ENCODE data around the gene PWP2. TPM values are rescaled to one million over a fixed set of nuclear protein-coding genes. Genes with fewer than 3 reads are reported as not detected.
A peak's percentile ranks its signal among the peaks of the same experiment; 100 is the strongest.
"Not testable (repeated sequence)": the region's sequence is repeated elsewhere in the genome, so short reads cannot be mapped to it uniquely, and the experiment has no call there.

The PWP2 gene
- 10.0 and 16.5 TPM in 2 replicates for total RNA-seq

GRCh38 chr21:44107026-44107501, at the start of gene PWP2:
PWP2 (plus strand) TSS chr21:44107399; CDS start chr21:44107417, 18 bp downstream.
- DNase-seq: peak; percentile 85
- H3K9me3 Mint-ChIP-seq; intact Hi-C loops (cut with micrococcal nuclease); H3K27me3 Mint-ChIP-seq; H3K36me3 Mint-ChIP-seq (ENCODE audit: low read depth); H3K4me1 Mint-ChIP-seq; H3K27ac Mint-ChIP-seq: not testable (repeated sequence)
- H3K4me3 Mint-ChIP-seq: peak within 1 kb of the TSS; percentile 44

GRCh38 chr21:44057960-44058651, 49.1 kb upstream of the PWP2 start:
- H3K4me1 Mint-ChIP-seq: peaks cover 31% of the 10 kb centered on the region
- intact Hi-C loops (cut with micrococcal nuclease): loop anchor here (2.0 kb wide), 1 partner anchor 45 kb away; the partner anchor contains the start of gene TRAPPC10
- DNase-seq: peak; percentile 65
- H3K27me3 Mint-ChIP-seq: no peaks in the 10 kb centered on the region
- no peaks in the 10 kb centered on the region for H3K9me3 Mint-ChIP-seq
- H3K36me3 Mint-ChIP-seq (ENCODE audit: low read depth): peaks cover 43% of the 10 kb centered on the region
- peak overlapping the region; percentile 89 for H3K27ac Mint-ChIP-seq
- peak overlapping the region; percentile 62 for H3K4me3 Mint-ChIP-seq

DNA sequence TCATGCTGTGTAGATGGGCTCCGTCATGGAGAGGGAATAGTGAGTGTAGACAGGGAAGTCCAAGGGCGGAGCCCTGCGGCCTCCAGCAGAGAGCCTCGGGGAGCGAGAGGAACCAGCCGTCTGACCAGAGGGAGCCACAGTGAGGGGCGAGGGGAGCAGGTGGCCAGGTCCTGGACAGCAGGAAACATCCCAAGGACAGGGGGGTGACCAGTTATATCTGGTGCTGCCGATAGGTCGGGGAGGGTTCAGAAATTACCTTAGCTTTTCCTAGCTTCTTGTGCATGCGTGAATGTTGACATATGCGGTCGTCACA, 48.6 kb upstream of the PWP2 start:
- intact Hi-C loops (cut with micrococcal nuclease): loop anchor here (2.0 kb wide), 1 partner anchor 46 kb away; the partner anchor contains the start of gene TRAPPC10
- peak overlapping the region; percentile 89 for H3K27ac Mint-ChIP-seq
- no peaks in the 10 kb centered on the region for H3K27me3 Mint-ChIP-seq
- no peak for DNase-seq
- H3K4me1 Mint-ChIP-seq: peaks cover 32% of the 10 kb centered on the region
- no peaks in the 10 kb centered on the region for H3K9me3 Mint-ChIP-seq
- H3K36me3 Mint-ChIP-seq (ENCODE audit: low read depth): peaks cover 42% of the 10 kb centered on the region
- H3K4me3 Mint-ChIP-seq: peak overlapping the region; percentile 62

DNA sequence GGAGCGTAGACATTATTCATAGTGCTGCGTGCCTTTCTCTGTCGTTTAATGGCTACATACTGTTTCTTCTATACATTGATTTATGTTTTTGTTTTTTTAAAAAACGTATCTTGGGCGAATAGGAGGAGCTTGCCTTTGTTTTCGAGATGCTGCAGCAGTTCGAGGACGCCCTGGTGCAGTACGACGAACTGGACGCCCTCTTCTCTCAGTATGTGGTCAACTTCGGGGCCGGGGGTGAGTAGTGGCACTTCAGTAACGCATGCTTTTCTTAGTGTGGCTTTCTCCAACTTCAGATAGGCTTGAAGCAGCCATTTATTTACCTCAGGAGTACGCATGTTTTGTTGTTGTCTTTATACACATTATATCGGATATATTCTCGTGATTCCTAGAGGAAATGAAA, 48.2 kb upstream of the PWP2 start:
- Mint-ChIP-seq H3K9me3 (no peaks in the 10 kb centered on the region), H3K27me3 (no peaks in the 10 kb centered on the region), H3K4me3 (no peak overlapping the region), H3K27ac (no peak overlapping the region), H3K4me1 (peaks cover 32% of the 10 kb centered on the region), H3K36me3 (ENCODE audit: low read depth) (peaks cover 41% of the 10 kb centered on the region)
- DNase-seq: no peak
- intact Hi-C loops (cut with micrococcal nuclease): loop anchor here (2.0 kb wide), 1 partner anchor 46 kb away; the partner anchor contains the start of gene TRAPPC10

DNA sequence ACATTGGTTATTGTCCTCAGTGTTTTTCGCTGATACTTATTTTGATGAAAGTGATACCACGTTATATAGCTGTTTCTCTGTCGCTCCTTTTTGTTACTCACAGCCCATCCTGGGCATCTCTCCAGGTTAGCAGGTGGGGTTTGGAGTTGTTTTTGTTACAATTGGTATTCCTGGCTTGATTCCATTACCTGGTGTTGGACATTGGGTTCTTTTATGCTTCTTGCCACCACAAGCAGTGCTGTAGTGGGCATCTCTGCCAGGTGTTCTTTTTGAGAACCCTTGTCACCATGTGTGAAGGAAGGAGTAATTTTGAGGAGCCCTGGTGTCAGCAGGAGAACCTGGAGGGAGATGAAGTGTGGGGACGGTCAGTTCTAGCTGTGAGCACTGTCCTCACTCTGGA, 47.5 kb upstream of the PWP2 start:
- Mint-ChIP-seq H3K36me3 (ENCODE audit: low read depth) (peaks cover 42% of the 10 kb centered on the region), H3K27me3 (no peaks in the 10 kb centered on the region), H3K9me3 (no peaks in the 10 kb centered on the region), H3K4me3 (no peak overlapping the region), H3K27ac (peak overlapping the region; percentile 0), H3K4me1 (peaks cover 32% of the 10 kb centered on the region)
- no peak for DNase-seq
- intact Hi-C loops (cut with micrococcal nuclease): loop anchor here (2.0 kb wide), 1 partner anchor 47 kb away; the partner anchor contains the start of gene TRAPPC10

DNA sequence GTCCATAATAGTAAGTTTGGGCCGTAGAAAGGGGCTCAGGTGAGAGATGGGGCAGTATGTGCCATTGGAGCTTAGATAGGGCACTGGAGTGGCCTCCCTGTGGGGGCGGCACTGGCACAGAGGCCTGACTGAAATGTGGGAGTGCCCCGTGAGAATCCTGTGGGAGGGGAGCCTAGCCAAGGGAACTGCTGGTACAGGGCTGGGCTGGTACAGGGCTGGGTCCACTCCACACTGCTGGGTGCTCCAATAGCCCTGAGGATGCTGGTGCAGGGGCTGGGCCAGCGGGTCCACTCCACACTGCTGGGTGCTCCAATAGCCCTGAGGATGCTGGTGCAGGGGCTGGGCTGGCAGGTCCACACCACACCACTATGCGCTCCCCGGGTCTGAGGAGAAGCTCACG, 44.8 kb upstream of the PWP2 start:
- Mint-ChIP-seq H3K4me3 (no peak overlapping the region), H3K27me3 (no peaks in the 10 kb centered on the region), H3K27ac (peak overlapping the region; percentile 30), H3K9me3 (no peaks in the 10 kb centered on the region), H3K36me3 (ENCODE audit: low read depth) (peaks cover 44% of the 10 kb centered on the region), H3K4me1 (peaks cover 44% of the 10 kb centered on the region)
- intact Hi-C loops (cut with micrococcal nuclease): no loop called here
- no peak for DNase-seq

DNA sequence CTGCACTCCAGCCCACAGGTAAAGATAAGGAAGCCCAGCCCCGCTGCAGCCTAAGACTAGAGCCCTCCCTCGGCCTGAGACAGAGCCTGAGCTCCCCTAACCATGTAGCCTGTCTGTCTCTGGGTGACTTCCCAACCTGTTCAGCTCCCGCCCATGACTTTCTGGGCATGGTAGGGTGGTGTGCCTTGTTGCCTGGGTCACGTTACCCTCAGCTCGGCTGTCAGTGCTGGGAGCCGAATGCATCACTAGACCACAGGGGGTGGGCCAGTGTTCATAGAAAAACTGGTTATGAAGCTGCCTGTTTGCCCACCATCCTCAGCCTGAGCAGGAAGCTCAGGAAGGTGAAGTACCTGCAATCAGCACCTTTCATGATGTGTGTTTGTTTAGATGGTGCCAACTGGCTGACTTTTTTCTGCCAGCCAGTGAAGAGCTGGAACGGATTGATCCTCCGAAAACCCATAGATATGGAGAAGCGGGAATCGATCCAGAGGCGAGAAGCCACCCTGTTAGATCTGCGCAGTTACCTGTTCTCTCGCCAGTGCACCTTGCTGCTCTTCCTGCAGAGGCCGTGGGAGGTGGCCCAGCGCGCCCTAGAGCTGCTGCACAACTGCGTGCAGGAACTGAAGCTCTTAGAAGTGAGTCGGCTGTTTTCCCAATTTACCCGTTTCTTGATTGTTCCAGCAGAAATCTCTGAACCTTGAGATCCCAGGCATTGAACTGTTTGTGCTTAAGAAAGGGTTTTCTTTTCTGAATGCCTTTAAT, 43.9 kb upstream of the PWP2 start:
- DNase-seq: no peak
- H3K27ac Mint-ChIP-seq: peak overlapping the region; percentile 31
- H3K4me1 Mint-ChIP-seq: peaks cover 40% of the 10 kb centered on the region

DNA sequence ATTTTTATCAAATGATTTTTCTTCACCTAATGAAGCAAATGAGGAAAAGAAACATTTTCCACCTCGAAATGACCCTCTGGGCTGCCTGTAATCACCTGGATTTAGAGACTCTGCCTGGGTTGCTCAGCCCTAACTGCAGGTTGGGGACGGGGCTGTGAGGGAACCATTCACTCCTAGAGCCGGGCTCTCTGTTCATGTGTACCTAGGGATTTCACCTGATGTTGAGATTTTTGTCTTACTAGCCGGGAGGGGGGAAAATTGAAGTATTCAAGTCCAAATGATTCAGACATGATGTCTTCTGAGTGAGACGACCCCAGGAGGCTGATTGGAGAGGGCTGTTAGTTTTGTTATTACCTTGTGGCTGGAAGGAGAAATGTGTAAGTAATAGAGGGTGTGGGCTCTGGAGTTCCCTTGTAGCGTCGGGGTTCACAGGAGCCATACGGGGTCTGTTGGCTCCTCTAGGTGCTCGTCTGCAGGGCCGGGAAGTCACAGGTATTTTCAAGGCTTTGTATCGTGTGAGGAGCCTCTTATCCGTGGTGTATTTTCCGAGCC, 42.3 kb upstream of the PWP2 start:
- DNase-seq: no peak
- no peaks in the 10 kb centered on the region for H3K9me3 Mint-ChIP-seq
- intact Hi-C loops (cut with micrococcal nuclease): no loop called here
- peaks cover 38% of the 10 kb centered on the region for H3K4me1 Mint-ChIP-seq
- peaks cover 47% of the 10 kb centered on the region for H3K36me3 Mint-ChIP-seq (ENCODE audit: low read depth)
- H3K27me3 Mint-ChIP-seq: no peaks in the 10 kb centered on the region
- peak overlapping the region; percentile 95 for H3K27ac Mint-ChIP-seq
- peak overlapping the region; percentile 73 for H3K4me3 Mint-ChIP-seq

More for the DNA sequence above, 43.9 kb upstream of the PWP2 start:
- H3K36me3 Mint-ChIP-seq (ENCODE audit: low read depth): peaks cover 47% of the 10 kb centered on the region
- intact Hi-C loops (cut with micrococcal nuclease): no loop called here
- no peaks in the 10 kb centered on the region for H3K9me3 Mint-ChIP-seq
- H3K27me3 Mint-ChIP-seq: no peaks in the 10 kb centered on the region
- no peak overlapping the region for H3K4me3 Mint-ChIP-seq

GRCh38 chr21:44065428-44065827, 41.8 kb upstream of the PWP2 start:
- H3K4me3 Mint-ChIP-seq: peak overlapping the region; percentile 73
- no peaks in the 10 kb centered on the region for H3K27me3 Mint-ChIP-seq
- DNase-seq: peak; percentile 93
- no peaks in the 10 kb centered on the region for H3K9me3 Mint-ChIP-seq
- intact Hi-C loops (cut with micrococcal nuclease): no loop called here
- peak overlapping the region; percentile 95 for H3K27ac Mint-ChIP-seq
- H3K36me3 Mint-ChIP-seq (ENCODE audit: low read depth): peaks cover 49% of the 10 kb centered on the region
- H3K4me1 Mint-ChIP-seq: peaks cover 38% of the 10 kb centered on the region

GRCh38 chr21:44066116-44066515, 41.1 kb upstream of the PWP2 start:
- Mint-ChIP-seq H3K27ac (peak overlapping the region; percentile 95), H3K36me3 (ENCODE audit: low read depth) (peaks cover 49% of the 10 kb centered on the region), H3K4me3 (peak overlapping the region; percentile 73), H3K27me3 (no peaks in the 10 kb centered on the region), H3K4me1 (peaks cover 38% of the 10 kb centered on the region), H3K9me3 (no peaks in the 10 kb centered on the region)
- DNase-seq: no peak
- intact Hi-C loops (cut with micrococcal nuclease): no loop called here

- peaks cover 53% of the 10 kb centered on the region for H3K36me3 Mint-ChIP-seq (ENCODE audit: low read depth)
- DNase-seq: no peak
- H3K27me3 Mint-ChIP-seq: no peaks in the 10 kb centered on the region
- no peaks in the 10 kb centered on the region for H3K9me3 Mint-ChIP-seq
- intact Hi-C loops (cut with micrococcal nuclease): no loop called here
- no peak overlapping the region for H3K4me3 Mint-ChIP-seq
- H3K27ac Mint-ChIP-seq: peak overlapping the region; percentile 6
- H3K4me1 Mint-ChIP-seq: peaks cover 38% of the 10 kb centered on the region
Observed at GRCh38 chr21:44067011-44067839, 40.0 kb upstream of the PWP2 start.

- Mint-ChIP-seq H3K9me3 (no peaks in the 10 kb centered on the region), H3K4me1 (peaks cover 28% of the 10 kb centered on the region), H3K27ac (no peak overlapping the region), H3K27me3 (no peaks in the 10 kb centered on the region), H3K4me3 (no peak overlapping the region), H3K36me3 (ENCODE audit: low read depth) (peaks cover 61% of the 10 kb centered on the region)
- intact Hi-C loops (cut with micrococcal nuclease): no loop called here
- no peak for DNase-seq
Observed at GRCh38 chr21:44070391-44070790, 36.8 kb upstream of the PWP2 start.

GRCh38 chr21:44071359-44072104, 35.7 kb upstream of the PWP2 start:
- intact Hi-C loops (cut with micrococcal nuclease): no loop called here
- H3K9me3 Mint-ChIP-seq: no peaks in the 10 kb centered on the region
- peaks cover 21% of the 10 kb centered on the region for H3K4me1 Mint-ChIP-seq
- no peak overlapping the region for H3K27ac Mint-ChIP-seq
- H3K36me3 Mint-ChIP-seq (ENCODE audit: low read depth): peaks cover 59% of the 10 kb centered on the region
- no peaks in the 10 kb centered on the region for H3K27me3 Mint-ChIP-seq
- DNase-seq: no peak
- no peak overlapping the region for H3K4me3 Mint-ChIP-seq
